HepG2 (cell line): ENCODE measurements around the gene NDST1. TPM values are rescaled to one million over a fixed set of nuclear protein-coding genes. Genes with fewer than 3 reads are reported as not detected.

Experiments
- ADNP ChIP-seq: sonication (generic); formaldehyde crosslinking; IDR thresholded peaks from 2 replicates; pipeline ENCODE4 v1.4.0; 2020; ENCODE audit warnings: missing genetic modification reagents
- FOXK2 ChIP-seq: fragments of 450-650 bp; IDR thresholded peaks from 2 replicates; pipeline ENCODE4 v1.6.1; 2016
- PRMT3 ChIP-seq: sonication (generic); formaldehyde crosslinking; IDR thresholded peaks from 2 replicates; pipeline ENCODE4 v1.8.1; 2022; ENCODE audit warnings: low read depth, mild to moderate bottlenecking, moderate library complexity, missing genetic modification reagents, borderline replicate concordance
- ZNF773 ChIP-seq: sonication (generic); formaldehyde crosslinking; IDR thresholded peaks from 2 replicates; pipeline ENCODE4 v1.4.0; 2020; ENCODE audit warnings: missing genetic modification reagents, borderline replicate concordance
- ZNF792 ChIP-seq: IDR thresholded peaks from 2 replicates; pipeline ENCODE4 v1.6.1; 2016
- polyA plus RNA-seq, 8 experiments: library from polyadenylated mRNA; depleted of rRNA in 3 of 8; stranded (reverse) in 7 of 8; unstranded in 1 of 8; fragments of >200 nt; fragmentation: Illumina TruSeq in 4 of 8; extraction: Trizol in 4 of 8; gene quantifications; 2 replicates each; pipeline versions ENCODE4 v1.2.1 to v1.2.3, GENCODE V29; 2011 to 2016; ENCODE audit warnings: low read depth in 4 of 8, missing spikeins in 1 of 8, mixed read lengths in 1 of 8; ENCODE audit not compliant: insufficient read depth in 1 of 8
- total RNA-seq, 5 experiments: library from RNA; depleted of rRNA; stranded (reverse); fragments of >200 nt; fragmentation: Illumina TruSeq; extraction: Trizol; gene quantifications; 2 replicates each; pipeline ENCODE4 v1.2.3, GENCODE V29; 2016; ENCODE audit warnings: low read depth in 1 of 5
- TF ChIP-seq, protein P1 (sequence below): sonication (generic); formaldehyde crosslinking; IDR thresholded peaks from one replicate; pipeline ENCODE4 v1.5.1; 2020; ENCODE audit warnings: mild to moderate bottlenecking, missing genetic modification reagents; ENCODE audit errors: not compliant biosample characterization
- TF ChIP-seq, protein P2 (sequence below): sonication (generic); formaldehyde crosslinking; conservative IDR thresholded peaks from 2 replicates; pipeline ENCODE4 v1.4.0; 2020; ENCODE audit warnings: mild to moderate bottlenecking, missing genetic modification reagents, moderate library complexity
- TF ChIP-seq, protein P3 (sequence below): IDR thresholded peaks from 2 replicates; pipeline ENCODE4 v1.6.1; 2016
- TF ChIP-seq, protein P4 (sequence below): sonication (generic); formaldehyde crosslinking; IDR thresholded peaks from 2 replicates; pipeline ENCODE4 v1.5.1; 2020; ENCODE audit warnings: mild to moderate bottlenecking, missing genetic modification reagents, moderate library complexity

The NDST1 gene
- total and polyA plus RNA-seq, 2 of the 13 experiments (the other 11 are each of a cell fraction or from before 2014, with no cell fraction given) = 23.8 to 26.2 TPM

- TF ChIP-seq, protein P1, sequence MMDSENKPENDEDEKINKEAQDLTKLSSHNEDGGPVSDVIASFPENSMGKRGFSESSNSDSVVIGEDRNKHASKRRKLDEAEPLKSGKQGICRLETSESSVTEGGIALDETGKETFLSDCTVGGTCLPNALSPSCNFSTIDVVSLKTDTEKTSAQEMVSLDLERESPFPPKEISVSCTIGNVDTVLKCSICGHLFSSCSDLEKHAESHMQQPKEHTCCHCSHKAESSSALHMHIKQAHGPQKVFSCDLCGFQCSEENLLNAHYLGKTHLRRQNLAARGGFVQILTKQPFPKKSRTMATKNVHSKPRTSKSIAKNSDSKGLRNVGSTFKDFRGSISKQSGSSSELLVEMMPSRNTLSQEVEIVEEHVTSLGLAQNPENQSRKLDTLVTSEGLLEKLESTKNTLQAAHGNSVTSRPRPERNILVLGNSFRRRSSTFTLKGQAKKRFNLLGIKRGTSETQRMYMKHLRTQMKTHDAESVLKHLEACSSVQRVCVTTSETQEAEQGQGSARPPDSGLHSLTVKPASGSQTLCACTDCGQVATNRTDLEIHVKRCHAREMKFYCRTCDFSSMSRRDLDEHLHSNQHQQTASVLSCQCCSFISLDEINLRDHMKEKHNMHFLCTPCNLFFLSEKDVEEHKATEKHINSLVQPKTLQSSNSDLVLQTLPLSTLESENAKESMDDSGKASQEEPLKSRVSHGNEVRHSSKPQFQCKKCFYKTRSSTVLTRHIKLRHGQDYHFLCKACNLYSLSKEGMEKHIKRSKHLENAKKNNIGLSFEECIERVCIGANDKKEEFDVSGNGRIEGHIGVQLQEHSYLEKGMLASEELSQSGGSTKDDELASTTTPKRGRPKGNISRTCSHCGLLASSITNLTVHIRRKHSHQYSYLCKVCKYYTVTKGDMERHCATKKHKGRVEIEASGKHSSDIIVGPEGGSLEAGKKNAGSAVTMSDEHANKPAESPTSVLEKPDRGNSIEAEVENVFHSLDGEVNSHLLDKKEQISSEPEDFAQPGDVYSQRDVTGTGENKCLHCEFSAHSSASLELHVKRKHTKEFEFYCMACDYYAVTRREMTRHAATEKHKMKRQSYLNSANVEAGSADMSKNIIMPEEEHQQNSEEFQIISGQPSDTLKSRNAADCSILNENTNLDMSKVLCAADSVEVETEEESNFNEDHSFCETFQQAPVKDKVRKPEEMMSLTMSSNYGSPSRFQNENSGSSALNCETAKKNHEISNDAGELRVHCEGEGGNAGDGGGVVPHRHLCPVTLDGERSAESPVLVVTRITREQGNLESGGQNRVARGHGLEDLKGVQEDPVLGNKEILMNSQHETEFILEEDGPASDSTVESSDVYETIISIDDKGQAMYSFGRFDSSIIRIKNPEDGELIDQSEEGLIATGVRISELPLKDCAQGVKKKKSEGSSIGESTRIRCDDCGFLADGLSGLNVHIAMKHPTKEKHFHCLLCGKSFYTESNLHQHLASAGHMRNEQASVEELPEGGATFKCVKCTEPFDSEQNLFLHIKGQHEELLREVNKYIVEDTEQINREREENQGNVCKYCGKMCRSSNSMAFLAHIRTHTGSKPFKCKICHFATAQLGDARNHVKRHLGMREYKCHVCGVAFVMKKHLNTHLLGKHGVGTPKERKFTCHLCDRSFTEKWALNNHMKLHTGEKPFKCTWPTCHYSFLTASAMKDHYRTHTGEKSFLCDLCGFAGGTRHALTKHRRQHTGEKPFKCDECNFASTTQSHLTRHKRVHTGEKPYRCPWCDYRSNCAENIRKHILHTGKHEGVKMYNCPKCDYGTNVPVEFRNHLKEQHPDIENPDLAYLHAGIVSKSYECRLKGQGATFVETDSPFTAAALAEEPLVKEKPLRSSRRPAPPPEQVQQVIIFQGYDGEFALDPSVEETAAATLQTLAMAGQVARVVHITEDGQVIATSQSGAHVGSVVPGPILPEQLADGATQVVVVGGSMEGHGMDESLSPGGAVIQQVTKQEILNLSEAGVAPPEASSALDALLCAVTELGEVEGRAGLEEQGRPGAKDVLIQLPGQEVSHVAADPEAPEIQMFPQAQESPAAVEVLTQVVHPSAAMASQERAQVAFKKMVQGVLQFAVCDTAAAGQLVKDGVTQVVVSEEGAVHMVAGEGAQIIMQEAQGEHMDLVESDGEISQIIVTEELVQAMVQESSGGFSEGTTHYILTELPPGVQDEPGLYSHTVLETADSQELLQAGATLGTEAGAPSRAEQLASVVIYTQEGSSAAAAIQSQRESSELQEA = no peak
- TF ChIP-seq, protein P2, sequence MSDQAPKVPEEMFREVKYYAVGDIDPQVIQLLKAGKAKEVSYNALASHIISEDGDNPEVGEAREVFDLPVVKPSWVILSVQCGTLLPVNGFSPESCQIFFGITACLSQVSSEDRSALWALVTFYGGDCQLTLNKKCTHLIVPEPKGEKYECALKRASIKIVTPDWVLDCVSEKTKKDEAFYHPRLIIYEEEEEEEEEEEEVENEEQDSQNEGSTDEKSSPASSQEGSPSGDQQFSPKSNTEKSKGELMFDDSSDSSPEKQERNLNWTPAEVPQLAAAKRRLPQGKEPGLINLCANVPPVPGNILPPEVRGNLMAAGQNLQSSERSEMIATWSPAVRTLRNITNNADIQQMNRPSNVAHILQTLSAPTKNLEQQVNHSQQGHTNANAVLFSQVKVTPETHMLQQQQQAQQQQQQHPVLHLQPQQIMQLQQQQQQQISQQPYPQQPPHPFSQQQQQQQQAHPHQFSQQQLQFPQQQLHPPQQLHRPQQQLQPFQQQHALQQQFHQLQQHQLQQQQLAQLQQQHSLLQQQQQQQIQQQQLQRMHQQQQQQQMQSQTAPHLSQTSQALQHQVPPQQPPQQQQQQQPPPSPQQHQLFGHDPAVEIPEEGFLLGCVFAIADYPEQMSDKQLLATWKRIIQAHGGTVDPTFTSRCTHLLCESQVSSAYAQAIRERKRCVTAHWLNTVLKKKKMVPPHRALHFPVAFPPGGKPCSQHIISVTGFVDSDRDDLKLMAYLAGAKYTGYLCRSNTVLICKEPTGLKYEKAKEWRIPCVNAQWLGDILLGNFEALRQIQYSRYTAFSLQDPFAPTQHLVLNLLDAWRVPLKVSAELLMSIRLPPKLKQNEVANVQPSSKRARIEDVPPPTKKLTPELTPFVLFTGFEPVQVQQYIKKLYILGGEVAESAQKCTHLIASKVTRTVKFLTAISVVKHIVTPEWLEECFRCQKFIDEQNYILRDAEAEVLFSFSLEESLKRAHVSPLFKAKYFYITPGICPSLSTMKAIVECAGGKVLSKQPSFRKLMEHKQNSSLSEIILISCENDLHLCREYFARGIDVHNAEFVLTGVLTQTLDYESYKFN = 0 out of 2 replicates have a peak, but pooled peaks have one; percentile 46
- TF ChIP-seq, protein P3, sequence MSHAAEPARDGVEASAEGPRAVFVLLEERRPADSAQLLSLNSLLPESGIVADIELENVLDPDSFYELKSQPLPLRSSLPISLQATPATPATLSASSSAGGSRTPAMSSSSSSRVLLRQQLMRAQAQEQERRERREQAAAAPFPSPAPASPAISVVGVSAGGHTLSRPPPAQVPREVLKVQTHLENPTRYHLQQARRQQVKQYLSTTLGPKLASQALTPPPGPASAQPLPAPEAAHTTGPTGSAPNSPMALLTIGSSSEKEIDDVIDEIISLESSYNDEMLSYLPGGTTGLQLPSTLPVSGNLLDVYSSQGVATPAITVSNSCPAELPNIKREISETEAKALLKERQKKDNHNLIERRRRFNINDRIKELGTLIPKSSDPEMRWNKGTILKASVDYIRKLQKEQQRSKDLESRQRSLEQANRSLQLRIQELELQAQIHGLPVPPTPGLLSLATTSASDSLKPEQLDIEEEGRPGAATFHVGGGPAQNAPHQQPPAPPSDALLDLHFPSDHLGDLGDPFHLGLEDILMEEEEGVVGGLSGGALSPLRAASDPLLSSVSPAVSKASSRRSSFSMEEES (CRISPR knock-in tag) = peak; percentile 47; the same call in 1 of the 2 replicates
- TF ChIP-seq FOXK2 (no peak), PRMT3 (CRISPR knock-in tag) (no peak), ADNP (CRISPR knock-in tag) (no peak), ZNF792 (CRISPR knock-in tag) (no peak), ZNF773 (CRISPR knock-in tag) (no peak)
- TF ChIP-seq, protein P4, sequence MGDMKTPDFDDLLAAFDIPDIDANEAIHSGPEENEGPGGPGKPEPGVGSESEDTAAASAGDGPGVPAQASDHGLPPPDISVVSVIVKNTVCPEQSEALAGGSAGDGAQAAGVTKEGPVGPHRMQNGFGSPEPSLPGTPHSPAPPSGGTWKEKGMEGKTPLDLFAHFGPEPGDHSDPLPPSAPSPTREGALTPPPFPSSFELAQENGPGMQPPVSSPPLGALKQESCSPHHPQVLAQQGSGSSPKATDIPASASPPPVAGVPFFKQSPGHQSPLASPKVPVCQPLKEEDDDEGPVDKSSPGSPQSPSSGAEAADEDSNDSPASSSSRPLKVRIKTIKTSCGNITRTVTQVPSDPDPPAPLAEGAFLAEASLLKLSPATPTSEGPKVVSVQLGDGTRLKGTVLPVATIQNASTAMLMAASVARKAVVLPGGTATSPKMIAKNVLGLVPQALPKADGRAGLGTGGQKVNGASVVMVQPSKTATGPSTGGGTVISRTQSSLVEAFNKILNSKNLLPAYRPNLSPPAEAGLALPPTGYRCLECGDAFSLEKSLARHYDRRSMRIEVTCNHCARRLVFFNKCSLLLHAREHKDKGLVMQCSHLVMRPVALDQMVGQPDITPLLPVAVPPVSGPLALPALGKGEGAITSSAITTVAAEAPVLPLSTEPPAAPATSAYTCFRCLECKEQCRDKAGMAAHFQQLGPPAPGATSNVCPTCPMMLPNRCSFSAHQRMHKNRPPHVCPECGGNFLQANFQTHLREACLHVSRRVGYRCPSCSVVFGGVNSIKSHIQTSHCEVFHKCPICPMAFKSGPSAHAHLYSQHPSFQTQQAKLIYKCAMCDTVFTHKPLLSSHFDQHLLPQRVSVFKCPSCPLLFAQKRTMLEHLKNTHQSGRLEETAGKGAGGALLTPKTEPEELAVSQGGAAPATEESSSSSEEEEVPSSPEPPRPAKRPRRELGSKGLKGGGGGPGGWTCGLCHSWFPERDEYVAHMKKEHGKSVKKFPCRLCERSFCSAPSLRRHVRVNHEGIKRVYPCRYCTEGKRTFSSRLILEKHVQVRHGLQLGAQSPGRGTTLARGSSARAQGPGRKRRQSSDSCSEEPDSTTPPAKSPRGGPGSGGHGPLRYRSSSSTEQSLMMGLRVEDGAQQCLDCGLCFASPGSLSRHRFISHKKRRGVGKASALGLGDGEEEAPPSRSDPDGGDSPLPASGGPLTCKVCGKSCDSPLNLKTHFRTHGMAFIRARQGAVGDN (CRISPR knock-in tag) = peak; percentile 30
These were observed 60.7 kb downstream of the NDST1 start (continued) for GRCh38 chr5:150568663-150569062.
